Fibroblast of lung (primary cell): ENCODE measurements around the gene BTBD16.

ENCODE experiments used
- CTCF ChIP-seq, 2 donors: IDR thresholded peaks in 1 of 2; conservative IDR thresholded peaks in 1 of 2; 1 replicate in 1 of 2; 2 replicates in 1 of 2; pipeline ENCODE4 v1.5.1; 2011 to 2012; ENCODE audit warnings: low read length in 2 of 2, control low read depth in 1 of 2, inconsistent platforms in 1 of 2, low read depth in 1 of 2, mild to moderate bottlenecking in 1 of 2
- EZH2 ChIP-seq: IDR thresholded peaks from 2 replicates; pipeline ENCODE4 v1.5.1; 2012; ENCODE audit warnings: low read length, control low read depth, mild to moderate bottlenecking; ENCODE audit errors: missing control alignments

GRCh38 chr10:122264931-122265330 lies 6.2 kb upstream of the BTBD16 start:
- TF ChIP-seq EZH2 = no peak
- TF ChIP-seq CTCF (conservative IDR thresholded peaks at IDR 0.05 in 1 of 2, IDR thresholded peaks at IDR 0.05 in 1 of 2; ENCODE audit: low read depth in 1 of 2, low read length in 2 of 2) = no peak
